Mammary epithelial cell (primary cell): Measurements from ENCODE around the gene ACCSL.

Source experiments
- EZH2 ChIP-seq: IDR thresholded peaks from 2 replicates; pipeline ENCODE4 v1.6.1; 2012; ENCODE audit warnings: low read length, inconsistent platforms, borderline replicate concordance
- TF ChIP-seq, protein P1 (sequence below), 2 donors: IDR thresholded peaks in 1 of 2; conservative IDR thresholded peaks in 1 of 2; 2 replicates each; pipeline ENCODE4 v1.5.1; 2011 to 2012; ENCODE audit warnings: inconsistent platforms in 2 of 2, low read length in 2 of 2, mild to moderate bottlenecking in 2 of 2, control low read depth in 1 of 2, low read depth in 1 of 2; ENCODE audit not compliant: insufficient read depth in 1 of 2; ENCODE audit errors: extremely low read depth in 1 of 2

DNA sequence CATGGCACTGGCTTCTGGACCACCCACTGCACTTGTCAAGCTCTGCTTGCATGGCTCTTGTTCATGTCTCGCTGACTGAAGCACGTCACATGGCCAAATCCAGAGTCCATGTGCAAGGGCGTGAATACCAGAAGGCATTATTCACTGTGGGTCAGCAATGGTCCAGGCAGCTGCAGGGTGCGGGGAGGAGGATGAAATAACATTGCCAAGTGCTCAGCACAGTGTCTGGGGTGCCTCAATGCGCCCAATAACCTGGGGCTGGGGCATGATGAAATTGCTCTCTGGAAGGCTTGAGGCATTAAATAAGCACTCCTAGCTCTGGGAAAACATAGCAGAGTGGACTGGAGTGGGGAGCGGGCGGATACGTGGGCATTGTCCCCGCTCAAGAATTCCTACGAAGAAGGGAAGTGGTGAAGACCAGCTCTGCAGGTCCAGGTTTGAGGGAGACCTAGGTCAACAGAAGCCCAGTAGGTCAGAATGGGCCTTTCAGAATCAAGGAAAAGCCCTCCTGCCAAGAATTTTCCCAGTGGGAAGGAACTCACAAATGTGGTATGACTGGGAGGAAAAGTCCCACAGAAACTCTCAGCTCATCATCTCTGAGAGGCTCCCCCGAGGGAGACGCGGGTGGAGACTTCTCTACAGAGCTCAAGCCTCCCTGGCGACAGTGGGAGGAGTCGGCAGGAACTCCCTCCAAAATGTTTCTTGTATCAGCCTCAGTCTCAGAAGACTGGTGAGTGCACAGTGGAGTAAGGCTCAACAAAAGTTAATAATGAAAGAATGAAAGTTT is 15.3 kb upstream of the ACCSL start:
- TF ChIP-seq, protein P1, sequence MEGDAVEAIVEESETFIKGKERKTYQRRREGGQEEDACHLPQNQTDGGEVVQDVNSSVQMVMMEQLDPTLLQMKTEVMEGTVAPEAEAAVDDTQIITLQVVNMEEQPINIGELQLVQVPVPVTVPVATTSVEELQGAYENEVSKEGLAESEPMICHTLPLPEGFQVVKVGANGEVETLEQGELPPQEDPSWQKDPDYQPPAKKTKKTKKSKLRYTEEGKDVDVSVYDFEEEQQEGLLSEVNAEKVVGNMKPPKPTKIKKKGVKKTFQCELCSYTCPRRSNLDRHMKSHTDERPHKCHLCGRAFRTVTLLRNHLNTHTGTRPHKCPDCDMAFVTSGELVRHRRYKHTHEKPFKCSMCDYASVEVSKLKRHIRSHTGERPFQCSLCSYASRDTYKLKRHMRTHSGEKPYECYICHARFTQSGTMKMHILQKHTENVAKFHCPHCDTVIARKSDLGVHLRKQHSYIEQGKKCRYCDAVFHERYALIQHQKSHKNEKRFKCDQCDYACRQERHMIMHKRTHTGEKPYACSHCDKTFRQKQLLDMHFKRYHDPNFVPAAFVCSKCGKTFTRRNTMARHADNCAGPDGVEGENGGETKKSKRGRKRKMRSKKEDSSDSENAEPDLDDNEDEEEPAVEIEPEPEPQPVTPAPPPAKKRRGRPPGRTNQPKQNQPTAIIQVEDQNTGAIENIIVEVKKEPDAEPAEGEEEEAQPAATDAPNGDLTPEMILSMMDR (conservative IDR thresholded peaks at IDR 0.05 in 1 of 2, IDR thresholded peaks at IDR 0.05 in 1 of 2; ENCODE audit: extremely low read depth in 1 of 2, insufficient read depth in 1 of 2, low read depth in 1 of 2, low read length in 2 of 2): no peak
- TF ChIP-seq EZH2: no peak
